GM19438 (cell line): ENCODE results near the gene CABYR.
A peak's percentile ranks its signal among the peaks of the same experiment; 100 is the strongest.

Source experiments
- ATAC-seq: cut with Tn5 transposase; IDR thresholded peaks from one replicate; pipeline ENCODE4 v1.9.1; 2021; ENCODE audit warnings: low read depth; ENCODE audit not compliant: unreplicated experiment

Gene CABYR, protein sequence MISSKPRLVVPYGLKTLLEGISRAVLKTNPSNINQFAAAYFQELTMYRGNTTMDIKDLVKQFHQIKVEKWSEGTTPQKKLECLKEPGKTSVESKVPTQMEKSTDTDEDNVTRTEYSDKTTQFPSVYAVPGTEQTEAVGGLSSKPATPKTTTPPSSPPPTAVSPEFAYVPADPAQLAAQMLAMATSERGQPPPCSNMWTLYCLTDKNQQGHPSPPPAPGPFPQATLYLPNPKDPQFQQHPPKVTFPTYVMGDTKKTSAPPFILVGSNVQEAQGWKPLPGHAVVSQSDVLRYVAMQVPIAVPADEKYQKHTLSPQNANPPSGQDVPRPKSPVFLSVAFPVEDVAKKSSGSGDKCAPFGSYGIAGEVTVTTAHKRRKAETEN

DNA sequence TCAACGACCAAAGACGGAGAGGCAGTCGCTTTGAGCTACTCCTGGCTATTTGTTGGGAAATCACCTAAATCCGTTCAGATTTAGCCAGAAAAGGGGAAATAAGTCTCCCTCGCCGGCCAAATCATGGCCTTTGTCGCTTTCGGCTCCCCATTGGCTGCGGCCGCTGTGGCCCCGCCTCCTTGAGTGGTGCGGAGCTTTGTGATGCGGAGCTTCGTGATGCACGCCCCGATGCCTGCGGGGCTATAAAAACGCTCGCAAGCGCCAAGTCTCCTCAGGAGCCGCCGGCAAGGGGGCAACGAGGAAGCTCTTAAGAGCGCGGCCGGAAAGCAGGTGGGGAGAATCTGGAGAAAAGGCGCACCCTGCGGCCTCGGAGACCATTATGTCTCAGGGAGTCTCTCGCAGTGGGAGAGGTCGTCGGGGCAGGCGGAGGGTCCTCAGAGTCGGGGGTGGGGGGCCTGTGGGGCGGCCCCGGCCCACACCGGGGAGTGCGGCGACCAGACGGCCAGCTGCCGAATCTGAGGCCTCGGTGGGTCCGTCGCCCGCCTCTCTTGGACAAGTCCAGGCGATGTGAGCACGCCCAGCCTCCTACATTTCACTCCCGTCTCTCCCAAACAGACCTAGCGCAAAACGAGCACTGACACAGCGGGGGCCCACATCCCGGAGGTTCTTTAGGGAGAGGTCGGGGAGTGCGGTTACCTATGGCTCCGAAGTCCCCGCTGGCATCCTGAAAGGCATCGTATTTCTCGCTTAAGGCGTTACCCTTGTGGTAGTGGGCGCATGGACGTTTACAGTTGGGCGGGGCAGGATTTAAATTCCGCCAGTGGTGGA lies at the start of gene CABYR:
Gene CABYR (plus strand): TSS at position 274 of the 828 bp plus-strand sequence. CDS start 4,053 bp downstream, outside the sequence.
- peak; percentile 94 for ATAC-seq

DNA sequence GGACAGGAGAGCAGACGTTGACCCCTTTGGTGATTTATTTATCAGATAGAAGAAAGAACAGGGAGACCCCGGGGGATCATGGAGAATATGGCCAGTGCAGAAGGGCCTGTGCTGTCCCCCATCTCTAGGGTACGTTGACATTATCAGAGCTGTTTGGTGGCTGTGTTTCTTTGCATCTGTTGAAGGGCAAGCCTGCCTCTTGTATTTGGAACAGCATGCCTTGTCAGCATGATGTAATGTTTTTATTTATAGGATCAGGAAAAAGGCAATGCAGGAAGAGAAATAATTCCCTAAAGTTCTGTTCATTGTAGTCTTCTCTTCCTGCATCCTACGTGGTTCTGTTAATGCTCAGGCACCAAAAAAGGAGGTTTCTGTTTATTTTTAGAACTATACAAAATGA lies 49.8 kb upstream of the CABYR start:
- ATAC-seq, result no peak

DNA sequence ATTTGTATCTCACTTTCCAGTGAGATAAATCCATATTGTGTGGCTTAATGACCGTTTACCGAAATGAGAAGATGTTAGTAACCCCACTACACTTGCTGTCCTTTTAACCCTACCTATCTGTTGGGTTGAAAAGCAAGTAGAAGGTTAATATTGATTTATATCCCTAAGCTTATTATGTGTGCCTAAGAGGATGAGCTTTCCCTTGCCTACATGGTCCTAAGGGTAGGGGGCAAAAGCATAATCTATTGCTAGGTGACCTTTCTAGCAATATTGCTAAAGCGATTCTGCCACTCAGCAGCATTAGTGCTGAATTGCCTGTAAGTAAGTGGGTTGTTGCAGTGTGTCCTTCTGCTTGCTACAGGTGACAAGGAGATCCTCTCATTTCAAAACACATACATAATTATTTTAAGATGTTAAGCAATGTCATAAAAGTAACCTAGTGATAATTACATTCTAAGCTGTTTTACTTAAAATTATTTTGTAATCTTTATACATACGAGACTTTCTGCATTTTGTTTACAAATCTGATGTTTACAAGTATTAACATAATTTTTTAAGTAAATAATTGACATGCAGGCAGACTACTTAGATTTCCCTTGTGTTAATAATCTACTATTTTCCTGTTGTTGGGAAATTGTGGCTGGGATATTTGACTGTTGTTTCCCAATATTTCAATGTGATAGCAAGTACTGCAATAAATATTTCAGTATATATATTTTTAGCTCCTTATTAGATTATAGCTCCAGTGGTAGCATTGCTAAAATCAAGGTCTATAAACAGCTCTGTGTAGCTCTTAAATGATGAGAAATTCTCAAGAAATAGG lies 49.1 kb upstream of the CABYR start:
- ATAC-seq, result no peak

DNA sequence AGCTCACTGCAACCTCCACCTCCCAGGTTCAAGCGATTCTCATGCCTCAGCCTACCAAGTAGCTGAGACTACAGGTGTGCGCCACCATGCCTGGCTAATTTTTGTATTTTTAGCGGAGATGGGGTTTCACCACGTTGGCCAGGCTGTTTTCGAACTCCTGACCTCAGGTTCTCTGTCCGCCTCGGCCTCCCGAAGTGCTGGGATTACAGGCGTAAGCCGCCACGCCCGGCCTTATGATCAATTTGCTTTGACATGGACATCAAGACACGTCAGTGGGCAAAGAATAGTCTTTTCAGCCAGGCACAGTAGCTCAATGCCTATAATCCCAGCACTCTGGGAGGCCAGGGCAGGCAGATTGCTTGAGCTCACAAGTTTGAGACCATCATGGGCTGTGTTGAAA lies 48.0 kb upstream of the CABYR start:
- no peak for ATAC-seq

- no peak for ATAC-seq
Observed at GRCh38 chr18:24094561-24094960, 44.3 kb upstream of the CABYR start.

GRCh38 chr18:24095976-24096375 lies 42.9 kb upstream of the CABYR start:
- no peak for ATAC-seq

- ATAC-seq, result no peak
Observed at GRCh38 chr18:24103320-24104021, 35.4 kb upstream of the CABYR start.

GRCh38 chr18:24104486-24104885 lies 34.4 kb upstream of the CABYR start:
- no peak for ATAC-seq

- no peak for ATAC-seq
Observed at GRCh38 chr18:24108641-24109040, 30.2 kb upstream of the CABYR start.

GRCh38 chr18:24111936-24112335 lies 26.9 kb upstream of the CABYR start:
- ATAC-seq, result no peak

GRCh38 chr18:24112464-24112863 lies 26.4 kb upstream of the CABYR start:
- no peak for ATAC-seq

DNA sequence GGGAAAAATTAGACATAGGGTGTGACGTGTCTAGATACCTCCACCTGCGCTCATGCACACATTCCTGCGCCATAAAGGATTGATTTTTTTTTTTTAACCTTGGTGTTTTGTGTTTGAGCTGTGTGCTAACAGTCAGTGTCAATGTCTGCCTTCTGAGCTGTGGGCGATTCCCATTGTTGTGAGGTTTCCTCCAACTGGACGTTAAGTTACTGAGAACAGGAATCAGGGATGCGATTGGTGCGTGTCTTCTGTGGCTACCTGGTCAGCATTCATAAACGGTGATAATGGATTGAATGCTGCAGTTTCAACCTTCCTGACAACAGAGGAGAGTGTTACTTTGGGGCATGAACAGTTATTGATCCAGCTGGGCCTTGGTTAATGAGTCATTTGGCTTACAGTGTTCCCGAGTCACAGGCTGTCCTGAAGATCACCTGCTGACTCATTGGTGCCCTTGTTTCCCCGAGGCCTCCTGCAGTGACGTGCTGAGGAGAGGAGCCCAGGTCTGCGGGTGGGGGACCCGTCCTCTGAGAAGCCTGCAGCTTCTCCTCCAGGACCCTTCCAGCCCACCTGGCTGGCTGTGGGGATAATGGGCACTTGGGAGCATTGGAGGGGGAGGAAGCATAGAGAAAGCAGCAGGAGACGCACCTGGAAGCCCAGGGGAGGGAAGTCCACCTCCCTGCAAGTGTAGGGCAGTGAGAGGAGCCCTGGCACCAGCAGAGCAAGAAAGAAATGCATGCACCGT lies 25.8 kb upstream of the CABYR start:
- no peak for ATAC-seq

GRCh38 chr18:24114924-24115549 lies 23.8 kb upstream of the CABYR start:
- ATAC-seq, result no peak

- ATAC-seq, result no peak
Observed at GRCh38 chr18:24115628-24116027, 23.2 kb upstream of the CABYR start.

DNA sequence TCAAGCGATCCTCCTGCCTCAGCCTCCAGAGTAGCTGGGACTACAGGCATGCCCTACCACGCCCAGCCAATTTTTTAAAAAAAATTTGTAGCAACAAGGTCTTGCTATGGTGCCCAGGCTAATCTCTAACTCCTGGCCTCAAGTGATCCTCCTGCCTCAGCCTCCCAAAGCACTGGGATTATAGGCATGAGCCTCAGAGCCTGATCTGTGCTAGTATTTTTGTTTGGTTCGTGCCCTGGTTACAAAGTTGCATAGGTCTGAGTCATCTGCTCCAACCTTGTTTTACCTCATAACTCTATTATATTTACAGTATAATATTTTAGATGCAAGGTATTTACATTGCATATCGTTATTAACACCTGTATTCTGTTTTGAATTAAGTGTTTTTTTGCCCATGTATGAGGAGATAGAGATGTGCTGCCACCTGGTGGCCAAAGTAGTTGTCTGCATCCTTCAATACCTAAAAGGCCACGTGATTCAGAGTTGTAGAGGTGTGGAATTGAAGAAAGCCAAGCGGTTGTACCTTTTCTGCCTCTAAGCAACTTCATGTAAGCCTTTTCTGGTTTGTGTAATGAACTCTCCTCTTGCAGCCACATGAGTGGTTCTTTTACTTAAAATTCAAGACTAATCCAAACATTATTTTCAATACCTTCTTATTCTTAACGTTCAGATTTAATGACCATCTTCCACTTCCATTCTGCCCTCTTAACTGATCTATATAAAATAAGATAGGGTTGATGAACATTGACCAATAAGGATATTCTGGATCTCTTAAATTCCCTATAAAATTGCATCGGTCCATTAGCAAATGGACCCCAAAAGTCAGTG lies 19.9 kb upstream of the CABYR start:
- no peak for ATAC-seq

GRCh38 chr18:24120676-24121075 lies 18.2 kb upstream of the CABYR start:
- no peak for ATAC-seq

DNA sequence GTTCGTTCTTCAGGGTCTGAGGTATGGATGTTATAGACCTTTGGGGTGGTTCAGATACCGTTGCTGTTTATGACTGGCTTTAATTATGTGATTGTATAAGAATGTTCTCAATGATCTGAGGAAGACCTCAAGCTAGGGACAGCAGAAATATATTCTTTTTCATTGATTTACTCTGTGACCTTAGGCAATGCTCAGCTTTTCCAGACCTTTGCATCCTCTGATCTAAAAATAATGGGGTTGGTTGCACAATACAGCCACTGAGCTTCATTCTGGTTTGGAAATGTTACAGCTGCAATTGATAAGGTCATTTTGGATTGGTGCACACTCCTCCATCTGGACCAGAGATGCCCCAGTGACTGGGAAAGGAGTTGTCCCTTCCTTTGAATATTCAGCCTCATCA lies 17.2 kb upstream of the CABYR start:
- no peak for ATAC-seq
